AG04449 (cell line): ENCODE data around the gene LSS.

Experiments used
- CTCF ChIA-PET: fragments of 350-600 bp; formaldehyde crosslinking; extraction: SDS; loops from one replicate; lab custom pipeline; 2021; ENCODE audit warnings: antibody characterized with exemption; lab: Yijun Ruan, JAX
- POLR2A ChIA-PET: fragments of 400-600, 350-600 bp; formaldehyde crosslinking; extraction: SDS; loops from one replicate; lab custom pipeline; 2020; ENCODE audit warnings: antibody characterized with exemption, inconsistent platforms; lab: Yijun Ruan, JAX
- DNase-seq: peaks from one replicate; pipeline ENCODE4 v3.0.0-alpha.2; 2010; ENCODE audit warnings: low read depth, low spot score
- H3K4me3 ChIP-seq: 2 replicates; pipeline ENCODE4 v1.5.1; 2011; ENCODE audit warnings: low read depth, mild to moderate bottlenecking, control low read depth, low read length
- CTCF ChIP-seq: IDR thresholded peaks from one replicate; pipeline ENCODE4 v1.5.1; 2011; ENCODE audit warnings: mild to moderate bottlenecking, moderate library complexity, low read length, control low read depth, inconsistent platforms; ENCODE audit not compliant: insufficient read depth; ENCODE audit errors: missing control alignments

LSS gene

DNA sequence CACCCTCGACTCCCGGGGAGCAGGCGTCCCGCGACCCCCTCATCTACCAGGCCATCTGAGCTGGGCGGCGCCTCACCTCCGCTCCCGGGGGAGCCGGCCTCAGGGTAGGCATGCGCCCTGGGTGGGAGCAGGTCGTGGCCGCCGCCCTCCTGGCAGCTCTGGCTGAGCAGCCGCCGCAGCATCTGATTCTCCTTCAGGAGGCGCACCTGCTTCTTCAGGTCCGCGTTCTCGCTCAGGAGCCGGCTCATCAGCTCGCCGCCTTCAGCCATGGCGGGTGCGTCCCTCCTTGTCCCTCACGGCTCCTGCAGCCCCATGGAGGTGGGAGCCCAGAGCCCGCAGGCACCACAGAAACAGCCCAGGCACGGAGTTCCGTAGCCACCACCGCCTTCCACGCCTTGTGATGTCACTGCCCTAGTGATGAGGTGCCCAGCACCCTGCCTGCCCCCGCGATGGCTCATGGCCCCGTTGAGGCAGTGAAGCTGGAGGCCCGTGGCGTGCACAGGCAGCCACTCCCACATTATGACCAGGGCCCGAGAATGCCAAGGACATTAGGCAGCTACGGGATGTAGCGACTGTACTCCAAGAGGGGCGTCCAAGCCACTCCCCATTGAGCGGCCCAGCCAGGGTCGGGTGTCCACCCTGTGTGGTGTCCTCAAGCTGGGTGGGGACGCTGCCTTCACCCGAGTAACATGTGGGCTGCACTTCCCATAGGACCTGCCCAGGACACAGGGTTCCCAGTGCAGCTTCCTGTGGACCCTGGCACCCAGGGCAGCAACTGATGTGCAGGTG lies 45.8 kb downstream of the LSS start:
- CTCF ChIA-PET: no interaction called here
- no peak overlapping the region for H3K4me3 ChIP-seq
- no peak for DNase-seq
- POLR2A ChIA-PET: no interaction called here
- no peak for TF ChIP-seq CTCF

- POLR2A ChIA-PET: no interaction called here
- no peak for DNase-seq
- CTCF ChIA-PET: no interaction called here
- TF ChIP-seq CTCF: no peak
- no peak overlapping the region for H3K4me3 ChIP-seq
Observed at GRCh38 chr21:46181953-46182547, 46.5 kb downstream of the LSS start.

- POLR2A ChIA-PET: no interaction called here
- H3K4me3 ChIP-seq: no peak overlapping the region
- DNase-seq: no peak
- CTCF ChIA-PET: no interaction called here
- no peak for TF ChIP-seq CTCF
Observed at GRCh38 chr21:46181436-46181835, 47.1 kb downstream of the LSS start.

DNA sequence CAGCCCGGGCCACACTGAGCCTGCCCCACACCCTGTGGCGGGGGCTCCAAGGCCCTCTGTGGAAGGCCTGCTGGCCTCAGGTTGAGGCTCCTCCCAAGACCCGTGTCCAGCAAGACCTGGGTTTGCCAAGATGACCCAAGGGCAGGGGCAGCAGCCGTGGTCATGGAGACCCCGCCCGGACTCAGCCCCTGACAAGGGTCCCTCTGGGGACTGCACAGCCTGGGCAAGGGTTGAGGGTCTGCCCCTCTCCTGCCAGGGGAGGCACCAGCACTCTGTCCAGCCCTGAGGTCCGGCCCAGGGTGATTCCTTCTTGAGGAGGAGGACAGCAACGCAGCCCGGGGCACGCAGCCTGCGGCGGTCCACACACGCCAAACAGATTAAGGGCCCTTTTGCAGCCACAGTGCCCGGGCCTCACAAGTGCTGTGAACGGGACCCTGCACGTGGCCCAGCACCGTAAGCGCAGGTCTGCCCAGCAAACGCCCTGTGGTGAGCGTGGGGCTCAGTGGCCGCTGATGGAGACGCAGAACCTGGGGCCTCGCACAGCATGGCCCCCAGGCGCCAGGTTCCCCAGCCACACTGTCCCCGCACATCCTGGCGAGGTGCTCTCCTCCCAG lies 47.7 kb downstream of the LSS start:
- H3K4me3 ChIP-seq: no peak overlapping the region
- no peak for TF ChIP-seq CTCF
- CTCF ChIA-PET: no interaction called here
- no peak for DNase-seq
- POLR2A ChIA-PET: no interaction called here

- CTCF ChIA-PET: no interaction called here
- TF ChIP-seq CTCF: no peak
- no peak overlapping the region for H3K4me3 ChIP-seq
- no peak for DNase-seq
- POLR2A ChIA-PET: no interaction called here
Observed at GRCh38 chr21:46180079-46180722, 48.4 kb downstream of the LSS start.

DNA sequence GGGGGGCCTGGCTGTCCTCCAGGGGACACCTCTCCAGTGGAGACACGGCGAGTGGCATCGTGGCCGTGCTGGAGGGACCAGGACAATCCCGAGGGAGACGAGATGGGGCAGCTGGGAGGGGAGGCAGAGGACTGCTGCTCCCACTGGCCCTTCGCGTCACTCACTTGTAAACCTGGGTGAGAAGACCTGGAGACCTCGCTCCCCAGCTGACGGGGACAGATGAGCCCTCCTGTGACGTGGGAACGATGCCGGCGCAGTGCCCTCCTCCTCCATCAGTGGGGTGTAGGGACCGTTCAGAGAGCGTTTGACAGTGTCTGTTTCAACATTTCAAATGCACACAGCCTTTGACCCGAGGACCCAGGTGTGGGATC lies 48.9 kb downstream of the LSS start:
- no peak overlapping the region for H3K4me3 ChIP-seq
- POLR2A ChIA-PET: no interaction called here
- TF ChIP-seq CTCF: no peak
- DNase-seq: no peak
- CTCF ChIA-PET: no interaction called here
